Sigmoid colon (tissue), 4 donors: ENCODE data around the gene TMSB10.

Experiments
- CTCF ChIP-seq, 4 experiments: fragments of 450-650 bp in 3 of 4; fragments of 200-600 bp in 1 of 4; IDR thresholded peaks; one replicate each; pipeline ENCODE4 v1.5.1; 2016 to 2019; ENCODE audit warnings: antibody characterized with exemption in 4 of 4, mild to moderate bottlenecking in 3 of 4, moderate library complexity in 2 of 4
- EP300 ChIP-seq, 4 donors: sonication (generic); formaldehyde crosslinking; IDR thresholded peaks; one replicate each; pipeline ENCODE4 v1.6.1; 2017; ENCODE audit warnings: antibody characterized with exemption in 4 of 4
- POLR2A ChIP-seq, 2 donors: fragments of 450-650 bp; IDR thresholded peaks; one replicate each; pipeline ENCODE4 v1.6.1; 2016; ENCODE audit warnings: antibody characterized with exemption in 2 of 2, mild to moderate bottlenecking in 2 of 2, moderate library complexity in 2 of 2
- POLR2AphosphoS5 ChIP-seq, 4 donors: sonication (generic); formaldehyde crosslinking; IDR thresholded peaks; one replicate each; pipeline ENCODE4 v1.6.1; 2017; ENCODE audit warnings: antibody characterized with exemption in 4 of 4

GRCh38 chr2:84918430-84918829, 13.0 kb downstream of the TMSB10 start:
- TF ChIP-seq CTCF (IDR thresholded peaks at IDR 0.05) (no peak), POLR2A (IDR thresholded peaks at IDR 0.05) (no peak), EP300 (IDR thresholded peaks at IDR 0.05) (no peak), POLR2AphosphoS5 (IDR thresholded peaks at IDR 0.05) (no peak)
